Vagina (tissue), 2 donors: ENCODE data around the gene HTRA3.

Source experiments
- POLR2AphosphoS5 ChIP-seq, 2 donors: sonication (generic); formaldehyde crosslinking; IDR thresholded peaks; one replicate each; pipeline ENCODE4 v1.9.0; 2017; ENCODE audit warnings: antibody characterized with exemption in 2 of 2, mild to moderate bottlenecking in 2 of 2, low read depth in 1 of 2; ENCODE audit not compliant: insufficient read depth in 1 of 2
- TF ChIP-seq, protein P1 (sequence below), 3 experiments: fragments of 450-650 bp in 2 of 3; fragments of 200-600 bp in 1 of 3; sonication (generic) in 1 of 3; IDR thresholded peaks; one replicate each; pipeline ENCODE4 v1.5.1; 2017 to 2019; ENCODE audit warnings: antibody characterized with exemption in 3 of 3, mild to moderate bottlenecking in 2 of 3, moderate library complexity in 2 of 3

- TF ChIP-seq, protein P1, sequence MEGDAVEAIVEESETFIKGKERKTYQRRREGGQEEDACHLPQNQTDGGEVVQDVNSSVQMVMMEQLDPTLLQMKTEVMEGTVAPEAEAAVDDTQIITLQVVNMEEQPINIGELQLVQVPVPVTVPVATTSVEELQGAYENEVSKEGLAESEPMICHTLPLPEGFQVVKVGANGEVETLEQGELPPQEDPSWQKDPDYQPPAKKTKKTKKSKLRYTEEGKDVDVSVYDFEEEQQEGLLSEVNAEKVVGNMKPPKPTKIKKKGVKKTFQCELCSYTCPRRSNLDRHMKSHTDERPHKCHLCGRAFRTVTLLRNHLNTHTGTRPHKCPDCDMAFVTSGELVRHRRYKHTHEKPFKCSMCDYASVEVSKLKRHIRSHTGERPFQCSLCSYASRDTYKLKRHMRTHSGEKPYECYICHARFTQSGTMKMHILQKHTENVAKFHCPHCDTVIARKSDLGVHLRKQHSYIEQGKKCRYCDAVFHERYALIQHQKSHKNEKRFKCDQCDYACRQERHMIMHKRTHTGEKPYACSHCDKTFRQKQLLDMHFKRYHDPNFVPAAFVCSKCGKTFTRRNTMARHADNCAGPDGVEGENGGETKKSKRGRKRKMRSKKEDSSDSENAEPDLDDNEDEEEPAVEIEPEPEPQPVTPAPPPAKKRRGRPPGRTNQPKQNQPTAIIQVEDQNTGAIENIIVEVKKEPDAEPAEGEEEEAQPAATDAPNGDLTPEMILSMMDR (IDR thresholded peaks at IDR 0.05) = no peak
- TF ChIP-seq POLR2AphosphoS5 (IDR thresholded peaks at IDR 0.05; ENCODE audit: insufficient read depth in 1 of 2, low read depth in 1 of 2) = no peak
Observed at GRCh38 chr4:8257854-8258253, 11.7 kb upstream of the HTRA3 start.
